Peyer's patch (tissue), 4 donors: ENCODE results near the gene SLC49A3.

Experiments used
- POLR2A ChIP-seq, 2 donors: fragments of 450-650 bp; IDR thresholded peaks; one replicate each; pipeline ENCODE4 v1.5.1; 2017; ENCODE audit warnings: antibody characterized with exemption in 2 of 2, mild to moderate bottlenecking in 2 of 2, moderate library complexity in 2 of 2
- TF ChIP-seq, protein P1 (sequence below), 6 experiments: fragments of 450-650 bp in 4 of 6; fragments of 200-600 bp in 2 of 6; sonication (generic) in 1 of 6; IDR thresholded peaks; one replicate each; pipeline ENCODE4 v1.5.1; 2017 to 2019; ENCODE audit warnings: antibody characterized with exemption in 6 of 6, mild to moderate bottlenecking in 3 of 6, moderate library complexity in 1 of 6

DNA sequence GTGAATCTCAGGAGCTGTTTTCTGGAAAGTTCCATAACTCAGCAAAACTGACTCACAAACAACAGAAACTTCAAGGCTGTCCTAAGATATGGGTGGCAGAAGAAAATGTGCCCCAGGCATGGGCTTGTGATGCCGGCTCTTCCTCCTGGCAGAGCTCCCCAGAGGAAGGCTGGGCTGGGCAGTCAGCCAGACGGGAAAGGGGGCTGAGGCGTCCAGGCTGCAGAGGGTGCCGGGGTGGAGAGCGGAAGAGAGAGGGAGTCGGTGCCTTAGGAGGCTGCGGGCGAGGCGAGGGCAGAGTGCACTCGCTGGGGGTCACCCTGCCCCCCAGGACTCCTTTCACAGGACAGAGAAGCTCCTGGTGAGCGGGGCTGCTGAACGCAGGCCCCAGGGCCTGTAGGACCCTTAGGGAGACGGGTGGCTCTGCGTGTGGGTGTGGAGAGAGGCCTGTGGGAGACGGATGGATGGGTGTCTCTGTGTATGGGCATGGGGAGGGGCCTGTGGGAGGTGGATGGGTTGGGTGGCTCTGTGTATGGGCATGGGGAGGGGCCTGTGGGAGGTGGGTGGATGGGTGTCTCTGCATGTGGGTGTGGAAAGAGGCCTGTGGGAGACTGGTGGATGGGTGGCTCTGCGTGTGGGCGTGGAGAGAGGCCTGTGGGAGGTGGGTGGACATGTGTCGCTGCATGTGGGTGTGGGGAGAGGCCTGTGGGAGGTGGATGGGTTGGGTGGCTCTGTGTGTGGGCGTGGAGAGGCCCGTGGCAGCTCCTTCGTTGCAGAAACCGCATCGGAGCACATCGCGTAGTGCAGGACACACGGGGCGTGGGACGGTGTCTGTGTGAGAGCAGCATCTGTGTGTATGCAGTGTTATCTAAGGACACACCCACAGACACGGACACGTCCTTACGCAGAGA, 32.6 kb upstream of the SLC49A3 start:
- TF ChIP-seq, protein P1, sequence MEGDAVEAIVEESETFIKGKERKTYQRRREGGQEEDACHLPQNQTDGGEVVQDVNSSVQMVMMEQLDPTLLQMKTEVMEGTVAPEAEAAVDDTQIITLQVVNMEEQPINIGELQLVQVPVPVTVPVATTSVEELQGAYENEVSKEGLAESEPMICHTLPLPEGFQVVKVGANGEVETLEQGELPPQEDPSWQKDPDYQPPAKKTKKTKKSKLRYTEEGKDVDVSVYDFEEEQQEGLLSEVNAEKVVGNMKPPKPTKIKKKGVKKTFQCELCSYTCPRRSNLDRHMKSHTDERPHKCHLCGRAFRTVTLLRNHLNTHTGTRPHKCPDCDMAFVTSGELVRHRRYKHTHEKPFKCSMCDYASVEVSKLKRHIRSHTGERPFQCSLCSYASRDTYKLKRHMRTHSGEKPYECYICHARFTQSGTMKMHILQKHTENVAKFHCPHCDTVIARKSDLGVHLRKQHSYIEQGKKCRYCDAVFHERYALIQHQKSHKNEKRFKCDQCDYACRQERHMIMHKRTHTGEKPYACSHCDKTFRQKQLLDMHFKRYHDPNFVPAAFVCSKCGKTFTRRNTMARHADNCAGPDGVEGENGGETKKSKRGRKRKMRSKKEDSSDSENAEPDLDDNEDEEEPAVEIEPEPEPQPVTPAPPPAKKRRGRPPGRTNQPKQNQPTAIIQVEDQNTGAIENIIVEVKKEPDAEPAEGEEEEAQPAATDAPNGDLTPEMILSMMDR (IDR thresholded peaks at IDR 0.05), result no peak
- TF ChIP-seq POLR2A (IDR thresholded peaks at IDR 0.05), result no peak
